Measurements from ENCODE around the gene ATXN10. TPM values are rescaled to one million over a fixed set of nuclear protein-coding genes. Genes with fewer than 3 reads are reported as not detected.

The ATXN10 gene
- total and polyA plus RNA-seq, 12 donors: 11.8 to 169 (median 142) TPM

GRCh38 chr22:45880716-45881523, 209.3 kb downstream of the ATXN10 start:
- TF ChIP-seq CTCF (IDR thresholded peaks at IDR 0.05): no peak
- WGBS, 2 donors: 26 to 38% methylated on average over 49 of the region's 49 CpGs
- Histone ChIP-seq H3K4me3 (peak overlapping the region in 5 of 10 donors; percentile 2 to 26 (median 12)), H3K27me3 (peaks cover 5 to 75% (median 66%) of the 10 kb centered on the region in 7 donors), H3K36me3 (no peaks in the 10 kb centered on the region), H3K4me1 (peaks cover 0 to 55% (median 32%) of the 10 kb centered on the region in 9 donors), H3K27ac (no peak overlapping the region), H3K9me3 (no peaks in the 10 kb centered on the region)
- intact Hi-C loops (cut with DNase I): no loop called here
- ATAC-seq (no peak), DNase-seq (no peak)

GRCh38 chr22:45881524-45881875, 209.9 kb downstream of the ATXN10 start:
- 80 to 84% methylated on average over 8 of the region's 8 CpGs for WGBS, 2 donors
- Histone ChIP-seq H3K4me3 (no peak overlapping the region), H3K9me3 (no peaks in the 10 kb centered on the region), H3K27ac (no peak overlapping the region), H3K27me3 (peaks cover 5 to 70% (median 62%) of the 10 kb centered on the region in 7 donors), H3K36me3 (no peaks in the 10 kb centered on the region), H3K4me1 (peaks cover 0 to 56% (median 32%) of the 10 kb centered on the region in 9 donors)
- ATAC-seq (no peak), DNase-seq (no peak)
- no peak for TF ChIP-seq CTCF (IDR thresholded peaks at IDR 0.05)
- intact Hi-C loops (cut with DNase I): no loop called here

- Histone ChIP-seq H3K4me3 (no peak overlapping the region), H3K36me3 (no peaks in the 10 kb centered on the region), H3K27me3 (peaks cover 0 to 63% (median 54%) of the 10 kb centered on the region in 7 donors), H3K9me3 (no peaks in the 10 kb centered on the region), H3K27ac (no peak overlapping the region), H3K4me1 (peaks cover 0 to 46% (median 27%) of the 10 kb centered on the region in 9 donors)
- 86 to 90% methylated on average over 32 of the region's 32 CpGs for WGBS, 2 donors
- ATAC-seq (peak in 1 of 8 donors; percentile 24), DNase-seq (peak in 1 of 2 donors; percentile 29)
- intact Hi-C loops (cut with DNase I): no loop called here
- no peak for TF ChIP-seq CTCF (IDR thresholded peaks at IDR 0.05)
These were observed 211.5 kb downstream of the ATXN10 start for GRCh38 chr22:45882881-45883810.

GRCh38 chr22:45883811-45884170, 212.2 kb downstream of the ATXN10 start:
- intact Hi-C loops (cut with DNase I): no loop called here
- Histone ChIP-seq H3K27ac (no peak overlapping the region), H3K4me1 (peaks cover 0 to 39% (median 20%) of the 10 kb centered on the region in 9 donors), H3K27me3 (peaks cover 0 to 63% (median 50%) of the 10 kb centered on the region in 7 donors), H3K36me3 (no peaks in the 10 kb centered on the region), H3K4me3 (no peak overlapping the region), H3K9me3 (no peaks in the 10 kb centered on the region)
- no peak for ATAC-seq
- 87 to 93% methylated on average over 8 of the region's 8 CpGs for WGBS, 2 donors
- DNase-seq: no peak
- no peak for TF ChIP-seq CTCF (IDR thresholded peaks at IDR 0.05)
